AG04450 (cell line): ENCODE data around the gene SHOC2. TPM values are rescaled to one million over a fixed set of nuclear protein-coding genes. Genes with fewer than 3 reads are reported as not detected.

ENCODE experiments used
- CTCF ChIA-PET: fragments of 300-600, 350-600 bp; formaldehyde crosslinking; extraction: SDS; loops from one replicate; lab custom pipeline; 2022; ENCODE audit warnings: antibody characterized with exemption, inconsistent platforms; lab: Charles Lee
- POLR2A ChIA-PET: fragments of 350-600 bp; formaldehyde crosslinking; extraction: SDS; loops from one replicate; lab custom pipeline; 2021; ENCODE audit warnings: antibody characterized with exemption, inconsistent platforms; lab: Yijun Ruan, JAX
- DNase-seq: peaks from one replicate; pipeline ENCODE4 v3.0.0-alpha.2; 2011; ENCODE audit warnings: low read depth, low spot score
- H3K27ac ChIP-seq: one replicate; pipeline ENCODE4 v1.5.1; 2012; ENCODE audit warnings: low read depth, low read length, control low read depth
- H3K27me3 ChIP-seq: one replicate; pipeline ENCODE4 v1.6.0; 2012; ENCODE audit warnings: low read length; ENCODE audit not compliant: control insufficient read depth, insufficient read depth
- H3K4me3 ChIP-seq: 2 replicates; pipeline ENCODE4 v1.5.1; 2011; ENCODE audit warnings: mild to moderate bottlenecking, low read depth, low read length, control low read depth
- H3K9me3 ChIP-seq: 2 replicates; pipeline ENCODE4 v1.5.1; 2012; ENCODE audit warnings: low read length; ENCODE audit not compliant: control insufficient read depth, insufficient read depth
- CTCF ChIP-seq: IDR thresholded peaks from 2 replicates; pipeline ENCODE4 v1.5.1; 2011; ENCODE audit warnings: low read depth, low read length, control low read depth, inconsistent platforms
- polyA plus RNA-seq: library from polyadenylated mRNA; depleted of rRNA; stranded (reverse); fragments of >200 nt; gene quantifications from 2 replicates; pipeline ENCODE4 v1.2.3, GENCODE V29; 2011

Gene SHOC2
- polyA plus RNA-seq, 1 experiment: 33.3 TPM

GRCh38 chr10:110995301-110995700, 75.9 kb downstream of the SHOC2 start:
- no peak for DNase-seq
- no peaks in the 10 kb centered on the region for H3K27me3 ChIP-seq
- POLR2A ChIA-PET: no interaction called here
- H3K27ac ChIP-seq: no peak overlapping the region
- CTCF ChIA-PET: interaction anchor here (0.8 kb wide), 1 partner anchor 80 kb away, joined by 3 read pairs; no protein-coding TSS in a partner anchor
- no peak overlapping the region for H3K4me3 ChIP-seq
- H3K9me3 ChIP-seq: no peaks in the 10 kb centered on the region
- TF ChIP-seq CTCF: no peak

GRCh38 chr10:110996256-110996655, 76.9 kb downstream of the SHOC2 start:
- CTCF ChIA-PET: no interaction called here

GRCh38 chr10:111004016-111004415, 84.6 kb downstream of the SHOC2 start:
- H3K27me3 ChIP-seq: no peaks in the 10 kb centered on the region
- H3K4me3 ChIP-seq: no peak overlapping the region
- H3K27ac ChIP-seq: no peak overlapping the region
- ChIA-PET CTCF (no interaction called here), POLR2A (no interaction called here)
- TF ChIP-seq CTCF: no peak
- DNase-seq: no peak
- no peaks in the 10 kb centered on the region for H3K9me3 ChIP-seq

More at GRCh38 chr10:110996256-110996655, 76.9 kb downstream of the SHOC2 start:
- Histone ChIP-seq H3K27me3 (no peaks in the 10 kb centered on the region), H3K9me3 (no peaks in the 10 kb centered on the region), H3K27ac (no peak overlapping the region), H3K4me3 (no peak overlapping the region)
- POLR2A ChIA-PET: no interaction called here
- DNase-seq: no peak
- no peak for TF ChIP-seq CTCF

- Histone ChIP-seq H3K4me3 (no peak overlapping the region), H3K27ac (no peak overlapping the region), H3K9me3 (no peaks in the 10 kb centered on the region), H3K27me3 (no peaks in the 10 kb centered on the region)
- ChIA-PET CTCF (no interaction called here), POLR2A (no interaction called here)
- TF ChIP-seq CTCF: no peak
- no peak for DNase-seq
Measured at GRCh38 chr10:111007486-111007885, 88.1 kb downstream of the SHOC2 start.

- Histone ChIP-seq H3K27me3 (no peaks in the 10 kb centered on the region), H3K4me3 (no peak overlapping the region), H3K9me3 (no peaks in the 10 kb centered on the region), H3K27ac (no peak overlapping the region)
- TF ChIP-seq CTCF: no peak
- ChIA-PET CTCF (no interaction called here), POLR2A (no interaction called here)
- DNase-seq: no peak
Measured at GRCh38 chr10:111015181-111015580, 95.8 kb downstream of the SHOC2 start.
